ENCODE measurements around the gene ITIH1.

- TF ChIP-seq CTCF (IDR thresholded peaks at IDR 0.05; ENCODE audit: low read depth, low read length, poor library complexity, severe bottlenecking) (no peak), EZH2phosphoT487 (IDR thresholded peaks at IDR 0.05; ENCODE audit: borderline replicate concordance, low read length) (no peak)
These were observed 23.0 kb upstream of the ITIH1 start for GRCh38 chr3:52754373-52754772.

Measured in DOHH2 (cell line).